ENCODE measurements around the gene TBC1D14. TPM values are rescaled to one million over a fixed set of nuclear protein-coding genes. Genes with fewer than 3 reads are reported as not detected.

TBC1D14 gene
- total and polyA plus RNA-seq, 9 of the 15 experiments (the other 6 are each of a cell fraction or from before 2014, with no cell fraction given), result 2.1 to 59.6 (median 44.8) TPM

- Histone ChIP-seq H3K9me3 (replicated peaks; ENCODE audit: control insufficient read depth, insufficient read depth, low read depth, low read length) (no peaks in the 10 kb centered on the region), H3K27me3 (ENCODE audit: control insufficient read depth in 2 of 2, insufficient read depth in 2 of 2, low read length in 2 of 2) (no peaks in the 10 kb centered on the region), H3K4me2 (ENCODE audit: insufficient read depth, low read length) (no peak overlapping the region), H4K20me1 (replicated peaks; ENCODE audit: control insufficient read depth, insufficient read depth, low read length) (0 out of 2 replicates have a peak, but pooled peaks cover 3% of the 10 kb centered on the region), H3K36me3 (ENCODE audit: control insufficient read depth, insufficient read depth, low read length) (peaks cover 95% of the 10 kb centered on the region), H2AFZ (ENCODE audit: low read depth, low read length) (no peak overlapping the region), H3K4me3 (no peak overlapping the region), H3K27ac (ENCODE audit: extremely low read depth, low read depth, low read length) (no peak overlapping the region), H3K79me2 (ENCODE audit: control insufficient read depth, insufficient read depth, low read length) (no peaks in the 10 kb centered on the region), H3K9ac (ENCODE audit: insufficient read depth in 1 of 2, low read depth in 2 of 2, low read length in 2 of 2) (no peak overlapping the region), H3K4me1 (replicated peaks in 1 of 2; ENCODE audit: control insufficient read depth in 2 of 2, insufficient read depth in 2 of 2, low read length in 2 of 2) (peaks cover 9 to 16% of the 10 kb centered on the region in 2 experiments; a peak in 4 of 5 replicates), H3K9me1 (ENCODE audit: control insufficient read depth, insufficient read depth, low read length) (peaks cover 11% of the 10 kb centered on the region)
- 95% methylated on average over 11 of the region's 11 CpGs for WGBS (ENCODE audit: insufficient coverage, low coverage, missing lambda C conversion rate)
- FAIRE-seq (no peak), ATAC-seq (no peak), DNase-seq (ENCODE audit: extremely low read depth in 1 of 4, low spot score in 3 of 4) (no peak)
- POLR2A ChIA-PET, result interaction anchor here (0.6 kb wide), 1 partner anchor 52 kb away, joined by 3 read pairs; no protein-coding TSS in a partner anchor
- CTCF ChIA-PET (ENCODE audit: low intra/inter-chr PET ratio), result no interaction called here
- no peak for TF ChIP-seq ZNF41 (CRISPR knock-in tag; conservative IDR thresholded peaks at IDR 0.05)
- no peak for TF ChIP-seq TOE1 (IDR thresholded peaks at IDR 0.05; ENCODE audit: borderline replicate concordance)
- no peak for TF ChIP-seq TOE1 (CRISPR knock-in tag; IDR thresholded peaks at IDR 0.05; ENCODE audit: borderline replicate concordance, low read depth)
- no peak for TF ChIP-seq PHB2 (IDR thresholded peaks at IDR 0.05; ENCODE audit: low read depth)
- TF ChIP-seq TBP (optimal IDR thresholded peaks at IDR 0.05; ENCODE audit: low read depth, low read length), result no peak
- TF ChIP-seq DACH1 (IDR thresholded peaks at IDR 0.05; ENCODE audit: partially characterized antibody), result no peak
- no peak for TF ChIP-seq KLF6 (CRISPR knock-in tag; IDR thresholded peaks at IDR 0.05; ENCODE audit: borderline replicate concordance)
- TF ChIP-seq ZNF76 (CRISPR knock-in tag; IDR thresholded peaks at IDR 0.05; ENCODE audit: borderline replicate concordance), result no peak
- no peak for TF ChIP-seq NCOR1 (IDR thresholded peaks at IDR 0.05)
- TF ChIP-seq ZNF197 (CRISPR knock-in tag; IDR thresholded peaks at IDR 0.05; ENCODE audit: low read depth), result no peak
- TF ChIP-seq MTA1 (IDR thresholded peaks at IDR 0.05; ENCODE audit: borderline replicate concordance), result no peak
- TF ChIP-seq MTA2 (IDR thresholded peaks at IDR 0.05; ENCODE audit: low read depth), result no peak
- no peak for TF ChIP-seq GATAD2B (IDR thresholded peaks at IDR 0.05; ENCODE audit: borderline replicate concordance)
- no peak for TF ChIP-seq TAF15 (IDR thresholded peaks at IDR 0.05; ENCODE audit: low read depth, low read length)
- TF ChIP-seq NEUROD1 (IDR thresholded peaks at IDR 0.05; ENCODE audit: borderline replicate concordance, low read depth, low read length, partially characterized antibody), result no peak
- TF ChIP-seq ZNF551 (CRISPR knock-in tag; IDR thresholded peaks at IDR 0.05), result no peak
- no peak for TF ChIP-seq RUNX1 (IDR thresholded peaks at IDR 0.05; ENCODE audit: low read depth)
- no peak for TF ChIP-seq NFIX (CRISPR knock-in tag; IDR thresholded peaks at IDR 0.05; ENCODE audit: low read depth)
- TF ChIP-seq THAP7 (CRISPR knock-in tag; IDR thresholded peaks at IDR 0.05), result no peak
- no TSS peak for BruUV-seq (replicated peaks)
- in situ Hi-C loops (cut with MboI), result no loop called here
- intact Hi-C loops (cut with micrococcal nuclease), result no loop called here
Observed at GRCh38 chr4:7013175-7013574, 103.5 kb downstream of the TBC1D14 start.

All from K562 (cell line).